Mesenchymal stem cell (in vitro differentiated cells and primary cell): ENCODE results near the gene KRTAP1-5.

Experiments used
- DNase-seq: peaks from one replicate; pipeline ENCODE4 v3.0.0-alpha.2; 2013
- H2AFZ ChIP-seq: one replicate; pipeline ENCODE4 v1.6.1; 2013; ENCODE audit warnings: low read depth, mild to moderate bottlenecking, control low read depth, inconsistent platforms, low read length, moderate library complexity
- H2AK5ac ChIP-seq: 2 replicates; pipeline ENCODE4 v1.6.1; 2013; ENCODE audit warnings: low read length, moderate library complexity, mild to moderate bottlenecking, inconsistent platforms; ENCODE audit not compliant: severe bottlenecking
- H2BK120ac ChIP-seq: one replicate; pipeline ENCODE4 v1.6.1; 2013; ENCODE audit warnings: low read depth, mild to moderate bottlenecking, inconsistent platforms, low read length, moderate library complexity
- H2BK12ac ChIP-seq, 2 experiments: one replicate each; pipeline ENCODE4 v1.6.1; 2013; ENCODE audit warnings: inconsistent platforms in 2 of 2, low read length in 2 of 2, mild to moderate bottlenecking in 2 of 2, moderate library complexity in 2 of 2, control low read depth in 1 of 2
- H2BK15ac ChIP-seq: one replicate; pipeline ENCODE4 v1.6.1; 2013; ENCODE audit warnings: mild to moderate bottlenecking, low read depth, inconsistent platforms; ENCODE audit not compliant: poor library complexity, severe bottlenecking
- H2BK5ac ChIP-seq: 2 replicates; pipeline ENCODE4 v1.6.1; 2013; ENCODE audit warnings: low read depth, mild to moderate bottlenecking, low read length, control low read depth, inconsistent platforms; ENCODE audit not compliant: poor library complexity, severe bottlenecking
- H3K14ac ChIP-seq, 2 experiments: one replicate each; pipeline ENCODE4 v1.6.1; 2013; ENCODE audit warnings: inconsistent platforms in 2 of 2, low read length in 2 of 2, control low read depth in 1 of 2, mild to moderate bottlenecking in 1 of 2, moderate library complexity in 1 of 2
- H3K18ac ChIP-seq, 2 experiments: one replicate each; pipeline ENCODE4 v1.6.1; 2013; ENCODE audit warnings: inconsistent platforms in 2 of 2, low read length in 2 of 2, control low read depth in 1 of 2, low read depth in 1 of 2, mild to moderate bottlenecking in 1 of 2
- H3K23ac ChIP-seq, 2 experiments: one replicate each; pipeline ENCODE4 v1.6.1; 2013; ENCODE audit warnings: inconsistent platforms in 2 of 2, low read length in 2 of 2, mild to moderate bottlenecking in 2 of 2, moderate library complexity in 2 of 2, control low read depth in 1 of 2
- H3K27ac ChIP-seq: 2 replicates; pipeline ENCODE4 v1.5.1; 2013; ENCODE audit warnings: mild to moderate bottlenecking, moderate library complexity, low read length, control low read depth, inconsistent platforms; ENCODE audit not compliant: poor library complexity, severe bottlenecking
- H3K27me3 ChIP-seq, 2 experiments: 2 replicates each; pipeline versions ENCODE4 v1.6.1 to v1.7.0; 2013; ENCODE audit warnings: low read length in 2 of 2, mild to moderate bottlenecking in 2 of 2, moderate library complexity in 2 of 2, control low read depth in 1 of 2, inconsistent platforms in 1 of 2; ENCODE audit not compliant: control insufficient read depth in 1 of 2, insufficient read depth in 1 of 2
- H3K36me3 ChIP-seq, 2 experiments: 2 replicates each; pipeline versions ENCODE4 v1.6.1 to v1.7.0; 2013; ENCODE audit warnings: low read length in 2 of 2, control low read depth in 1 of 2, inconsistent platforms in 1 of 2, low read depth in 1 of 2, mild to moderate bottlenecking in 1 of 2; ENCODE audit not compliant: insufficient read depth in 2 of 2, control insufficient read depth in 1 of 2
- H3K4ac ChIP-seq, 2 experiments: one replicate each; pipeline ENCODE4 v1.6.1; 2013; ENCODE audit warnings: inconsistent platforms in 2 of 2, low read length in 2 of 2, mild to moderate bottlenecking in 2 of 2, moderate library complexity in 2 of 2, control low read depth in 1 of 2, low read depth in 1 of 2
- H3K4me1 ChIP-seq: 2 replicates; pipeline ENCODE4 v1.6.1; 2013; ENCODE audit warnings: low read depth, low read length, control low read depth; ENCODE audit not compliant: control insufficient read depth, insufficient read depth
- H3K4me2 ChIP-seq: 2 replicates; pipeline ENCODE4 v1.6.1; 2013; ENCODE audit warnings: low read length, mild to moderate bottlenecking, inconsistent platforms; ENCODE audit not compliant: poor library complexity, severe bottlenecking
- H3K4me3 ChIP-seq, 2 experiments: 2 replicates each; pipeline versions ENCODE4 v1.5.1 to v1.7.0; 2013; ENCODE audit warnings: low read length in 2 of 2, mild to moderate bottlenecking in 2 of 2, control low read depth in 1 of 2, low read depth in 1 of 2; ENCODE audit not compliant: insufficient read depth in 1 of 2
- H3K79me1 ChIP-seq: replicated peaks from 2 replicates; pipeline ENCODE4 v1.6.1; 2013; ENCODE audit warnings: mild to moderate bottlenecking, control low read depth, low read length, inconsistent platforms; ENCODE audit not compliant: poor library complexity, severe bottlenecking
- H3K9ac ChIP-seq: 2 replicates; pipeline ENCODE4 v1.7.0; 2013; ENCODE audit warnings: mild to moderate bottlenecking, low read length, moderate library complexity
- H3K9me3 ChIP-seq: 2 replicates; pipeline ENCODE4 v1.7.0; 2013; ENCODE audit warnings: mild to moderate bottlenecking, low read length; ENCODE audit not compliant: control insufficient read depth
- H4K8ac ChIP-seq: one replicate; pipeline ENCODE4 v1.6.1; 2013; ENCODE audit warnings: inconsistent platforms, mild to moderate bottlenecking, low read length, moderate library complexity
- H4K91ac ChIP-seq: one replicate; pipeline ENCODE4 v1.6.1; 2013; ENCODE audit warnings: mild to moderate bottlenecking, low read length, inconsistent platforms
- WGBS: methylation state at CpG from one replicate; pipeline ENCODE4 v1.1.7; 2013; ENCODE audit warnings: mixed read lengths; 5-methylcytosine and 5-hydroxymethylcytosine counted together

Gene KRTAP1-5

DNA sequence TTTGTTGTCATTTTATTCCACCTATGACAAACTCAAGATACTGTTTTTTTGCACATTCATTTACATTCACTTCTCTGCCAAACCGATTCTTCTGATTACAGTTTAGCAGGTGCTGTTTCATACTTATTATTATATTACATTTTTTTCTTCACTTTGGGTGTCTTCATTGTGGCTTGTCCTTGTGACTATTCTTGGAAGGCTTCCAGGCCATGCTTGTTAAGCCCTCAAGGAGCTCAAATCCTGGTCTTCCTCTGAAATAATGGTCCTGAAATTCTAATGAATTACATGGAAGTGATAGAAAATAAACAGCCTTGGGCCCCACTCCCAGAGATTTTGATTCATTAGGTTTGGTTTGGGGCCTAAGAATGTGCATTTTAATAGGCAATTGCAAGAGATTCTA, 37.3 kb upstream of the KRTAP1-5 start:
- Histone ChIP-seq H3K79me1 (no peaks in the 10 kb centered on the region), H2AFZ (no peak overlapping the region), H3K14ac (no peak overlapping the region), H3K4me1 (peaks cover 7% of the 10 kb centered on the region), H4K8ac (no peak overlapping the region), H2BK120ac (no peak overlapping the region), H3K18ac (no peak overlapping the region), H3K4me3 (no peak overlapping the region), H3K27me3 (no peaks in the 10 kb centered on the region), H2BK12ac (no peak overlapping the region), H3K23ac (no peak overlapping the region), H3K4me2 (no peak overlapping the region), H3K27ac (no peak overlapping the region), H4K91ac (no peak overlapping the region), H3K36me3 (no peaks in the 10 kb centered on the region), H3K9ac (no peak overlapping the region), H3K4ac (no peak overlapping the region), H2BK15ac (no peak overlapping the region), H2AK5ac (no peak overlapping the region), H3K9me3 (no peaks in the 10 kb centered on the region), H2BK5ac (no peak overlapping the region)
- DNase-seq, result no peak
- no CpG with 5 or more reads among the region's 1 CpG for WGBS

DNA sequence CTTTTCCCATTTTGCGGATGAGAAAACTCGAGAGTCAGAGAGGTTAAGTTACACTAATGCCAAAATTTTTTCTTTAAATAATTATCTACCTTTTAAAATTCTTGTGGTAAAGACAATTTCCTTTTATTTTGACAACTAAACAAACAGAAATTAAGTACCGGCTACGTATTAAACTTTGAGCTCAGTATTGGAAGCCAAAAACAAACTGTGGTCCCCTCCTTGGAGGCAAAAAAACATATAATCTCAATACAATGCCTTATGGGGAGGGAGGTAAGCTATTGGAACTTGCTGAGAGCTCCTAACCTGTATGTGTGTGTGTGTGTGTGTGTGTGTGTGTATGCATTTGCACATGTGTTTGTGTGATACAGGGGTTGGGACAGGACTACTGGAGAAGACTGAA, 36.4 kb upstream of the KRTAP1-5 start:
- DNase-seq, result no peak
- H4K8ac ChIP-seq, result no peak overlapping the region
- no peak overlapping the region for H4K91ac ChIP-seq
- H3K9me3 ChIP-seq, result no peaks in the 10 kb centered on the region
- H3K79me1 ChIP-seq, result no peaks in the 10 kb centered on the region
- H3K9ac ChIP-seq, result no peak overlapping the region
- H3K23ac ChIP-seq, result no peak overlapping the region
- no peaks in the 10 kb centered on the region for H3K36me3 ChIP-seq
- H2AK5ac ChIP-seq, result no peak overlapping the region
- no peak overlapping the region for H3K27ac ChIP-seq
- no peak overlapping the region for H3K14ac ChIP-seq
- H3K18ac ChIP-seq, result no peak overlapping the region
- no peak overlapping the region for H2BK120ac ChIP-seq
- H3K4me1 ChIP-seq, result peaks cover 9% of the 10 kb centered on the region
- no peak overlapping the region for H3K4ac ChIP-seq
- H3K27me3 ChIP-seq, result no peaks in the 10 kb centered on the region
- no peak overlapping the region for H2AFZ ChIP-seq
- H2BK5ac ChIP-seq, result no peak overlapping the region
- H3K4me3 ChIP-seq, result no peak overlapping the region
- H2BK15ac ChIP-seq, result no peak overlapping the region
- no peak overlapping the region for H2BK12ac ChIP-seq
- no peak overlapping the region for H3K4me2 ChIP-seq
- WGBS, result 80% methylated on average over 2 of the region's 4 CpGs

DNA sequence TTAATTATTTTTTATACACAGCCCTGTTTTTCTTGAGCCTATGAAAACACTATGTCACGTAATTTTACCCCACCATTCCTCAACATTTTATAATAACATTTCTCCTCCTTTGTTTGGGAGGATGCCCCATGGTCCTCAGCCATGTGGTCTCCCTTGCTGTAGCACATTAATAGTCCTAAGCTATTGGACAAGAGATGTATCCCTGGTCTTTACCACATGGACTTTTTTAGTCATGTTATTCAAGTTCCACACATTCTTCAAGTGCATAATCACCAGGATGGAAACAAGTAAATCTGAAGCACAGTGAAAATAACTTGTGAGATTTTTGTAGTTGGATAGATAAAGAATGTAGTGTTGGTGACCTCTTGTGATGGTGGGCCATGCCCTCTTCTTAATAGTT, 35.0 kb upstream of the KRTAP1-5 start:
- H3K9me3 ChIP-seq, result no peaks in the 10 kb centered on the region
- no peak overlapping the region for H3K4me3 ChIP-seq
- H3K4ac ChIP-seq, result no peak overlapping the region
- no peak overlapping the region for H2AFZ ChIP-seq
- H3K79me1 ChIP-seq, result no peaks in the 10 kb centered on the region
- no peak overlapping the region for H2BK15ac ChIP-seq
- no peaks in the 10 kb centered on the region for H3K36me3 ChIP-seq
- H4K8ac ChIP-seq, result no peak overlapping the region
- H3K23ac ChIP-seq, result no peak overlapping the region
- H3K27ac ChIP-seq, result peak overlapping the region; percentile 93
- H3K18ac ChIP-seq, result no peak overlapping the region
- H2BK12ac ChIP-seq, result no peak overlapping the region
- peak; percentile 70 for DNase-seq
- no peak overlapping the region for H3K4me2 ChIP-seq
- peak overlapping the region; percentile 15 for H2BK120ac ChIP-seq
- H3K27me3 ChIP-seq, result no peaks in the 10 kb centered on the region
- H3K4me1 ChIP-seq, result peaks cover 9% of the 10 kb centered on the region
- H3K9ac ChIP-seq, result peak overlapping the region; percentile 70
- 60% methylated on average over 1 of the region's 1 CpG for WGBS
- peak overlapping the region; percentile 99 for H2BK5ac ChIP-seq
- no peak overlapping the region for H4K91ac ChIP-seq
- no peak overlapping the region for H2AK5ac ChIP-seq
- H3K14ac ChIP-seq, result no peak overlapping the region

DNA sequence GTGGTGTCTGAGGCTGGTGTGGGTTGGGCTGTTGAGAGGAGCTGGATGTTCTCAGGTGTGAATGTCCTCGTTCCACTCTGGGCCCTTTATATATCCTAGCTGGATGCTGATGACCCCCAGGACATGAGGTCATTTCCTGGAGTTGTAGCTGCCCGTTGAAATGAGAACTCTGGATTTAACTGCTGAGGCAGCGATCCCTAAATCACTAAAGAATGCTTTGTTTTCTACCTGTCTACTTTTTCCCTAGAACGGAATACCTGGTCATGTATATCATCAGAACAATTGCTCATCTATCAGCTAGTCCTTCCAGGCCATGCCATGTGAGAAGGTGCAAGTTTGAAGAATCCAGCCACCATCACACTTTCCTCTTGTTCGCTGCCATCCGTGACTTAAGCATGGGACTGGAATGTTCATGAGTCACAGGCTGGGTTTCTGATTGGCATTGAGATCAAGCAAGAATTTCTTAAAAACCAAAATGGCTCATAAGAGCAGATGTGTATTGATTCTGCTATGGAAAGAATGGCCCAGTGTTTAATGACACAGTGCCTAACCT, 33.1 kb upstream of the KRTAP1-5 start, which contains the start of gene KRTAP2-3:
Gene KRTAP2-3 (minus strand): TSS at position 63 of the 553 bp plus-strand sequence. CDS start 64 bp downstream, outside the sequence.
- Histone ChIP-seq H3K36me3 (no peaks in the 10 kb centered on the region), H3K14ac (no peak within 1 kb of the TSS), H2BK12ac (no peak within 1 kb of the TSS), H2AK5ac (peak within 1 kb of the TSS; percentile 28), H3K4me3 (no peak within 1 kb of the TSS), H2BK15ac (no peak within 1 kb of the TSS), H4K8ac (no peak within 1 kb of the TSS), H3K23ac (no peak within 1 kb of the TSS), H2BK120ac (no peak within 1 kb of the TSS), H3K4ac (no peak within 1 kb of the TSS), H3K18ac (no peak within 1 kb of the TSS), H3K9me3 (no peaks in the 10 kb centered on the region), H3K79me1 (no peaks in the 10 kb centered on the region), H2BK5ac (peak within 1 kb of the TSS; percentile 5), H3K27me3 (no peaks in the 10 kb centered on the region), H3K27ac (peak within 1 kb of the TSS; percentile 87), H3K4me2 (no peak within 1 kb of the TSS), H4K91ac (no peak within 1 kb of the TSS), H2AFZ (no peak within 1 kb of the TSS), H3K4me1 (peaks cover 7% of the 10 kb centered on the region), H3K9ac (peak within 1 kb of the TSS; percentile 70)
- WGBS, result 24% methylated on average over 6 of the region's 6 CpGs
- DNase-seq, result peak; percentile 82
